Glutamatergic neuron (in vitro differentiated cells): ENCODE data around the gene PALS2. TPM values are rescaled to one million over a fixed set of nuclear protein-coding genes. Genes with fewer than 3 reads are reported as not detected.

Source experiments
- total RNA-seq: library from RNA; stranded (reverse); fragmentation: NEBNext Ultra II Directional; extraction: Animal tissue kit (Norgen Biotek cat#: 25700); gene quantifications from one replicate; pipeline ENCODE4 v1.2.1, GENCODE V29; 2021; ENCODE audit not compliant: unreplicated experiment

PALS2 gene
- total RNA-seq, 1 donor from 2014 or later: 23.4 TPM

Other genes with a start within 250 kb of the PALS2 start
- 12.7 TPM for gene GSDME, start 184.0 kb downstream of the PALS2 start, total RNA-seq